Hepatocyte (in vitro differentiated cells): ENCODE results near the gene KRT10. TPM values are rescaled to one million over a fixed set of nuclear protein-coding genes. Genes with fewer than 3 reads are reported as not detected.

Source experiments
- DNase-seq: peaks from one replicate; pipeline ENCODE4 v3.0.0-alpha.2; 2016; ENCODE audit warnings: low spot score
- H2AFZ ChIP-seq: fragments of 200-600 bp; sonication (generic); 2 replicates; pipeline ENCODE4 v1.6.0; 2016; ENCODE audit warnings: antibody characterized with exemption, mild to moderate bottlenecking
- H3K27ac ChIP-seq: fragments of 200-600 bp; sonication (generic); 2 replicates; pipeline ENCODE4 v1.5.1; 2016; ENCODE audit warnings: mild to moderate bottlenecking
- H3K27me3 ChIP-seq: fragments of 200-600 bp; sonication (generic); 2 replicates; pipeline ENCODE4 v1.6.1; 2016
- H3K36me3 ChIP-seq: fragments of 200-600 bp; sonication (generic); replicated peaks from 2 replicates; pipeline ENCODE4 v1.5.1; 2016; ENCODE audit warnings: low read depth; ENCODE audit not compliant: insufficient read depth
- H3K4me1 ChIP-seq: fragments of 200-600 bp; sonication (generic); 2 replicates; pipeline ENCODE4 v1.5.1; 2016; ENCODE audit warnings: mild to moderate bottlenecking, moderate library complexity; ENCODE audit not compliant: insufficient read depth
- H3K4me2 ChIP-seq: fragments of 200-600 bp; sonication (generic); 2 replicates; pipeline ENCODE4 v1.6.0; 2016
- H3K4me3 ChIP-seq: fragments of 200-600 bp; sonication (generic); 2 replicates; pipeline ENCODE4 v1.5.1; 2016; ENCODE audit warnings: mild to moderate bottlenecking
- H3K79me2 ChIP-seq: fragments of 200-600 bp; sonication (generic); 2 replicates; pipeline ENCODE4 v1.6.0; 2017; ENCODE audit warnings: mild to moderate bottlenecking
- H3K9me2 ChIP-seq: fragments of 200-600 bp; sonication (generic); replicated peaks from 2 replicates; pipeline ENCODE4 v1.6.0; 2017; ENCODE audit warnings: mild to moderate bottlenecking; ENCODE audit not compliant: insufficient read depth
- H3K9me3 ChIP-seq: fragments of 200-600 bp; sonication (generic); 2 replicates; pipeline ENCODE4 v1.5.1; 2016; ENCODE audit warnings: low read depth, mild to moderate bottlenecking
- H4K20me1 ChIP-seq: fragments of 200-600 bp; sonication (generic); 2 replicates; pipeline ENCODE4 v1.6.0; 2016; ENCODE audit warnings: mild to moderate bottlenecking; ENCODE audit not compliant: insufficient read depth, poor library complexity, severe bottlenecking
- CTCF ChIP-seq: fragments of 200-600 bp; sonication (generic); IDR thresholded peaks from 2 replicates; pipeline ENCODE4 v1.5.1; 2016; ENCODE audit warnings: antibody characterized with exemption, mild to moderate bottlenecking; ENCODE audit not compliant: poor library complexity
- EZH2 ChIP-seq: fragments of 200-600 bp; sonication (generic); IDR thresholded peaks from 2 replicates; pipeline ENCODE4 v1.6.1; 2016; ENCODE audit warnings: antibody characterized with exemption, mild to moderate bottlenecking, borderline replicate concordance
- EZH2phosphoT487 ChIP-seq: fragments of 200-600 bp; sonication (generic); IDR thresholded peaks from one replicate; pipeline ENCODE4 v1.6.1; 2018; ENCODE audit warnings: antibody characterized with exemption, mild to moderate bottlenecking, low read depth, moderate library complexity; ENCODE audit not compliant: unreplicated experiment, severe bottlenecking
- WGBS: methylation state at CpG from one replicate; pipeline ENCODE4 v1.1.6; 2016; ENCODE audit warnings: low lambda C conversion rate; ENCODE audit errors: missing lambda C conversion rate; 5-methylcytosine and 5-hydroxymethylcytosine counted together
- polyA plus RNA-seq: library from polyadenylated mRNA; unstranded; fragments of >200 nt; fragmentation: Nextera tagmentation; extraction: Ambion mirVana; gene quantifications from 2 replicates; pipeline ENCODE4 v1.2.1, GENCODE V29; 2016
- total RNA-seq: library from RNA; depleted of rRNA; stranded (reverse); fragments of >200 nt; gene quantifications from 2 replicates; pipeline ENCODE4 v1.2.3, GENCODE V29; 2014

KRT10 gene
- total and polyA plus RNA-seq, 2 experiments from 2014 or later = 39.7 to 153 TPM

DNA sequence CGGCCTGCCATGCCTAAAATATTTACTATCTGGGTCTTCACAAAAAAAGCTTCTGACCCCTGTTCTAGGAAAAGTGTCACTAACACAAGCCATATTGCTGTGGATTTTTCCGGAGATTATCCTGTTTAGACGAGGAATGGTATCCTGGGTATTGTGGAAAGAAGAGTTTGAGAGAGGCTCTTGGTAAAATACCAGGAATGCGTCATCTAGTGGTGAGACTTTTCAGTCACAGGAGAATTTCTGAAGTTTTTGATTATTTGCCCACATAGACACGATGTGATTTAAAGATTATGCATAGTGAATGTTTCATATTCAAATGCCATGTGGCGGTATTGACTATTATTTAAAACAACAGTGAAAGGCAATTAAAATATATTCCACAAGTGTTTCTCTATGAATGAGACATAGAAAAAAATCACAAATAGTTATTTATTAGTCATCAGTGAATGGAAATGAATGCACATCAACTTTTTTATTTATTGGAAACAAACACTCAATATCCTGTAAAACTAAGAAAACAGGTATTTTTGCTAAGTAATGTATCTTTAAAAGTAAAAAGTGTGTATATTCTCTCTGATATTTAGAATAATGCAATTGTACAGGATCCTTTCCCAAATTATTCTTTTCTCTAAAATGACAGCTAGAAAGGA lies 30.5 kb downstream of the KRT10 start:
- H3K4me2 ChIP-seq = no peak overlapping the region
- H3K4me3 ChIP-seq = no peak overlapping the region
- H3K36me3 ChIP-seq = no peaks in the 10 kb centered on the region
- no peaks in the 10 kb centered on the region for H3K4me1 ChIP-seq
- no peaks in the 10 kb centered on the region for H3K79me2 ChIP-seq
- H3K9me3 ChIP-seq = no peaks in the 10 kb centered on the region
- TF ChIP-seq CTCF (peak; percentile 78), EZH2 (no peak)
- no peaks in the 10 kb centered on the region for H4K20me1 ChIP-seq
- H3K27ac ChIP-seq = no peak overlapping the region
- H3K9me2 ChIP-seq = no peaks in the 10 kb centered on the region
- DNase-seq = peak; percentile 63
- peaks cover 6% of the 10 kb centered on the region for H3K27me3 ChIP-seq
- no peak overlapping the region for H2AFZ ChIP-seq
- 28% methylated on average over 6 of the region's 6 CpGs for WGBS

GRCh38 chr17:40791111-40791510 lies 31.3 kb downstream of the KRT10 start:
- Histone ChIP-seq H3K4me1 (no peaks in the 10 kb centered on the region), H3K27ac (no peak overlapping the region), H4K20me1 (no peaks in the 10 kb centered on the region), H2AFZ (no peak overlapping the region), H3K4me2 (no peak overlapping the region), H3K36me3 (no peaks in the 10 kb centered on the region), H3K4me3 (no peak overlapping the region), H3K27me3 (peaks cover 6% of the 10 kb centered on the region), H3K79me2 (no peaks in the 10 kb centered on the region), H3K9me2 (no peaks in the 10 kb centered on the region), H3K9me3 (no peaks in the 10 kb centered on the region)
- 90% methylated on average over 1 of the region's 1 CpG for WGBS
- TF ChIP-seq EZH2 (no peak), CTCF (no peak), EZH2phosphoT487 (no peak)
- DNase-seq = no peak

DNA sequence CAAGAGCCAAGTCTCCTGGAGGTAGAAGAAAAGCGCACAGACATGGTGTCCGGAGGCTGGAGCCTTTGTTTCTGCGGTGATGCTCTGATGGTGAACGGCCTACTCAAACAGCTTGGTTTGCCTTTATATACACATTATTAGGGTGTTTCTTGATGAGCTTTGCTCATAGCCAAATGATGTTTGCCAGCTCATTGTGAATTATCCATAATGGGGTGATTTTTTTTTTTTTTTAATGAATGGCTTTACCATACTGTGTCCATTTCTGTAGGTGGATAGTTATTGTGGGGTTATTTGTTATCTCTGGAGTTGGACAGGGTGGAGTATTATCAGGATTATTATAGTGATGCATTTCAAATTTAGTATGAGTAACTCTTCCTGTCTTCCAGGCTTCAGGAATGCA lies 40.0 kb downstream of the KRT10 start, which contains the start of gene KRT27:
TSS of gene KRT27 (minus strand) at position 101 of the 400 bp plus-strand sequence. CDS start at position 44, 57 bp downstream.
- Histone ChIP-seq H3K9me2 (no peaks in the 10 kb centered on the region), H3K9me3 (no peaks in the 10 kb centered on the region), H3K4me1 (no peaks in the 10 kb centered on the region), H3K4me3 (no peak within 1 kb of the TSS), H4K20me1 (no peaks in the 10 kb centered on the region), H3K27ac (no peak within 1 kb of the TSS), H2AFZ (no peak within 1 kb of the TSS), H3K27me3 (peaks cover 3% of the 10 kb centered on the region), H3K4me2 (no peak within 1 kb of the TSS), H3K36me3 (no peaks in the 10 kb centered on the region), H3K79me2 (no peaks in the 10 kb centered on the region)
- WGBS = 95% methylated on average over 4 of the region's 4 CpGs
- no peak for DNase-seq
- no peak for TF ChIP-seq EZH2phosphoT487
- TF ChIP-seq EZH2 = no peak
- no peak for TF ChIP-seq CTCF
